NCI-H1105 treated with DMSO at 0.1 percent for 48 hours (cell line): Measurements from ENCODE around the gene TSPAN33.

Source experiments
- DNase-seq: peaks from one replicate; lab custom pipeline; 2025; lab: John Stamatoyannopoulos, UW

The TSPAN33 gene

GRCh38 chr7:129136887-129137642, 7.4 kb upstream of the TSPAN33 start:
- DNase-seq = no peak

DNA sequence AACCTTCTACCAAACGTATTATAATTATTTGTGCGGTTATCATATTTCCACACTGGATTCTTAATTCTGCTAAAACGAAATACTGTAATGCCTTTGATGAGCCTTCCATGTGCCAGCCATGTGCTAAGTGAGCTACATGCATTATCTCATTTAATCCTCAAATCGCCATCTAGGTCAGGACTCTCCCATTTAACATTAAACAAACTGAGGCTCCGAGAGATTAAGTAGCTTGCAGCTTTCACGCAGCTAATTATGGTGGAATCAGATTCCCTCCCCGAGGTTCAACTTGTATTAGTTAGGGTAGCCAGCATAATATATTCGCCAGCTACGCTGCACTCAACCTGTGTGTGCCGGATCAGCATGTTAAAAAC, 798 bp upstream of the TSPAN33 start:
- no peak for DNase-seq

- DNase-seq = no peak
Measured at GRCh38 chr7:129144834-129145668, 544 bp downstream of the TSPAN33 start.

DNA sequence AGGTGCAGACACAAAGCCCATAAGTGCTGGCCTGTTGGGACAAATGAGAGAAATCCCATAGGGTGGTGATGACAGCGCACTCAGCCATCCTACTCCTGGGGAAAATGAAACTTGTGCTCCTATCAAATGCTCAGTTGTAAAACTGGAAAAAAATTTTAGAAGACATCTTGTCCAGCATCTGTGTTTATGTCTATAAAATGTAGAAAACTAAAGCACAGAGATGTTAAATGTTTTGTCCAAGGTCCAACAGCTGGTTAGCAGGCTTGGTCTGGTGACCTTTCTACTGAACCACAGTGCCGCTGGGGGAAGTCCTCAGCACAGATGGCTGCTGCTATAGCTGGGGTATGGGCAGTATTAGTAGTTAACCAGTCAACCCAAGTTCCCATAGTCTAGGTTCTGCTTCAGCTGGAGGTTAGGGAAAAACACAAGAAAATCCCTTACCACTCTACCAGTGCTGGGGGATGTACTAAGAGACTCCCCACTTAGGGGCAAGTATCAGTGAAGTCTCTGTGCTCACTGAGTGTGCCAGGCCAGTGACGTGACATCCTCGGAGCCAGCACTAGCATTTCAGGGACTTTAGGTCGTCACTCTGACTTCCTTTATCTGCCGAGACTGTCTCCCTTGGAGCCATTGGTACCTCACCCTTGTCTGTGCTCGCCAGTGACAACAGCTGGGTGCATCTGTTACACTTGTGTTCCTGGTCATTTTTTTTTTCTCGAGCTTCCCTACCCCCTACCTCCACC, 1.9 kb downstream of the TSPAN33 start:
- DNase-seq = no peak

DNA sequence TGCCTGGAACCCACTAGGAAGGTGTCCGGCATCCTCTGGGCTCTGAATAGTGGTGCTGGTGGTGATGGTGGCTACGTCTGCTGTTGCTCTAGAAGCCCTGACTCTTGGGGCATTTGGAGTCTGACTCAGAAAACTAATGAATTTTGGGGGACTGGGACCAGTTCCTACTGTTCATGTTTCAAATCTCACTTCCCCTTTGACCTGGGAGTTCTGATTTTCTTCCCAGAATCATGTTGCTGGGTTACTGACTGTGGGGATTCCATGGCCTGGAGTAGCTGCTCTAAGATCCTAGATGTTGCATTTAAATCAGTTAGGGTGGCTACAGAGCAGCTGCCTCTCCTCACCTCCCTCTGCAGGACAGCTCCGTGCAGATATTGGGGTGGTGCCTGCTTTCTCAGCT, 3.2 kb downstream of the TSPAN33 start:
- DNase-seq = no peak

GRCh38 chr7:129149511-129149910, 5.0 kb downstream of the TSPAN33 start:
- DNase-seq = no peak

- no peak for DNase-seq
Measured at GRCh38 chr7:129150199-129150996, 5.9 kb downstream of the TSPAN33 start.

DNA sequence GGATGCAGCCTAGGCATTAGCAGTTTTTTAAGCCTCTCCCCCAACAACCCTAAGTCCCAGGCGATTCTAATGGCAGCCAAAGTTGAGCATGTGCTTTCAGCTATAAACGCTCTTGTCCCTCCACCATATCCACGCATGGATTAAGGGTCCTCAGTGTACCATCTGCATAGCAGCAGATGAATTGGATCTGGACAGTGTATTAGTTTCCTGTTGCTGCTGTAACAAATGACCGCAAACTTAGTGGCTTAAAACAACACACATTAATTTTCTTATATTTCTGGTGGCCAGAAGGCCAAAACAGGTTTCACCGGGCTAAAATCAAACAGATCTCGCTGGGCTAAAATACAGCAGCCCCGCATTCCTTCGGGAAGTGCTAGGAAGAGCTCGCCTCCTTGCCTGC, 13.1 kb downstream of the TSPAN33 start:
- no peak for DNase-seq

- DNase-seq = no peak
Measured at GRCh38 chr7:129159539-129159938, 15.0 kb downstream of the TSPAN33 start.

DNA sequence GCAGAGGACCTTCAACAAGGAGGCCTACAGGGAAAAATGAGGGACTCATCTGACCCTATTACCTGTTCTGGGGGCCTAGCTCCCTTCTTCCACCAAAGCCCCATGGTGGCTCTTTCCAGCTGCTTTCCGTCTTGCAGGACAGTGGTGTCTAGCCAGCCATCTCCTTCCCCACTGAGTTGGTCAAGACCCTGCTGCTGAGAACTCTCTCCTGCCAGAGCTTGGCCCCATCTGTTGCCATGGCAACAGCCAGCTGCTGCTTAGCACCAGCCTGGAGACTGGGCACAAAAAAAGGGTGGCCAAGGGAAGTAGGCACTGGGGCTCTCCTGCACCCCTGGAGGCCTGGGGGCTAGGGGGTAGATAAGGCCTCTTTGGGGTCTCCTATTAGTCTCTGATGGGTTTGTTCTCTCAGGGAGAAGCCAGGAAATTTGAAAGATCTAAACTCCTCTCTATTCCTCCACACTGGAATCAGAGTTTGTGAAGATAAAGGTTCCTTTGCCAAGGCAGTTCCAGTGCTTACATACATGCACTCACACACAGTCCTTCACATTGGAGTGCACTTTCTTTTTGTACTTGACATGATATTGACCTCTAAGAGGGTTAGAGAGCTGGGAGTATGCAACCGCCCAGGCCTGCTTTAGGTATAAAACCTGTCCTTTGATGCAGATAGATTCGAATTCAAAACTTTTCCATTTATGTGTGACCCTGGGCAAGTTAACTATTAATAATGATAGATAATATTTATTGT, 15.8 kb downstream of the TSPAN33 start:
- peak; percentile 63 for DNase-seq

- DNase-seq = no peak
Measured at GRCh38 chr7:129161524-129162225, 17.2 kb downstream of the TSPAN33 start.

GRCh38 chr7:129162732-129163131, 18.2 kb downstream of the TSPAN33 start:
- no peak for DNase-seq

DNA sequence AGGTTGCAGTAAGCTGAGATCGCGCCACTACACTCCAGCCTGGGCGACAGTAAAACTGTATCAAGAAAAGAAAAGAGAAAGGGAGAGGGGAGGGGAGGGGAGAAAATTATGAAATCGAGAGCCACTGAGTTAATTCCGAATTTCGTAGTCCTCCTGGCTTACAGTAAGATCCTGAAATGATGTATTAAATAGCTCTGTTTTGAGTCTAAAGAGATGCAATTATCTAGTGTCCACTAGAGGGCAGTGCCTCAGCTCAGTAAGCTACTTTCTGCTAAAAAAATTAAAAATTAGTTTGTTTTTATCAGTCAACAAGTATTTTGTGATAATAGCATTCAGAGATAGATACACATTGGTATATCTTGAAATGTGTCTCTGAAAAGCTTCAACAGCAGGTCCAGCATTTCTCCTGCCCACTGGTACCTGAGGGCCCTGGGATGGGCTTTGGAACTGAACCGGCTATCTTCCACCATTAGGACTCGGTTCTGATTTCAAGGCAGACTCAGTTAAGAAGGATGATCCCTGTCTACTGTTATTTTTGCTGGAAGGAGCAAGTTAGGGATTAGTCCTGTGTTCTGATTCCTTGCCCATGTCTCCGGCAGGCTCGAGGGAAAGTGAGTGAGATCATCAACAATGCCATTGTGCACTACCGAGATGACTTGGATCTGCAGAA, 19.5 kb downstream of the TSPAN33 start:
- peak; percentile 49 for DNase-seq

DNA sequence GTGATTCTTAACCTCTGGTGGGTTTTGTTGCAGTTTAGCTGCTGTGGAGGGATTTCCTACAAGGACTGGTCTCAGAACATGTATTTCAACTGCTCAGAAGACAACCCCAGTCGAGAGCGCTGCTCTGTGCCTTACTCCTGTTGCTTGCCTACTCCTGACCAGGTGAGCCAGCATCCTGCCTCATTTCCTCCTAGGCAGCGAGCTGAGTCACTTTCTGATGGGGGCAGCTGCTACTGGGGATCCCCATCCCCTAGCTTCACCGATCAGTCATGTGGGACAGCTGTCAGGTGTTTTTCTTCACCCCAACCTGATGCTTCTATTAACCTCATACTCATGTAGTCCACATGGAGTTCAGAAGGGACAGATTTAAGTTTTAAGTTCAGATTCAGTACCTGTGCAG, 22.2 kb downstream of the TSPAN33 start:
- no peak for DNase-seq

DNA sequence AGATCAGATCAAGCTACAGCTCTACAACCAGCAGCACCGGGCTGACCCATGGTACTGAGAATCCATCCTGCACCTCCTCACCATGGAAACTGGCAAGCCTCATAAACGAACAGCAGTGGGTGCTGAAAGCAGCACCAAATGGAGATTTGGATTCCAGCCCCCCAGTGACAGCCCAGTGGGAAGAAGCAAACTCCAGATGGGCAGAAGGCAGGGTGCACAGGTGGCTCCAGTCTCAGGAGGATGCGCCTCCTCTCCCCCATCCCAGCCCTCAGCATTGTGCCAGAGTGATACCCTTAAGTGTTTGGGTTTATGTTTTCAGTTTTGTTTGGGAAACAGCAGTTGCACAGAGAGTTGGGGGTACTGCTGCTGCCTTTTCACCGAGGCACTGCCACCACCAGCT, 23.3 kb downstream of the TSPAN33 start:
- no peak for DNase-seq

DNA sequence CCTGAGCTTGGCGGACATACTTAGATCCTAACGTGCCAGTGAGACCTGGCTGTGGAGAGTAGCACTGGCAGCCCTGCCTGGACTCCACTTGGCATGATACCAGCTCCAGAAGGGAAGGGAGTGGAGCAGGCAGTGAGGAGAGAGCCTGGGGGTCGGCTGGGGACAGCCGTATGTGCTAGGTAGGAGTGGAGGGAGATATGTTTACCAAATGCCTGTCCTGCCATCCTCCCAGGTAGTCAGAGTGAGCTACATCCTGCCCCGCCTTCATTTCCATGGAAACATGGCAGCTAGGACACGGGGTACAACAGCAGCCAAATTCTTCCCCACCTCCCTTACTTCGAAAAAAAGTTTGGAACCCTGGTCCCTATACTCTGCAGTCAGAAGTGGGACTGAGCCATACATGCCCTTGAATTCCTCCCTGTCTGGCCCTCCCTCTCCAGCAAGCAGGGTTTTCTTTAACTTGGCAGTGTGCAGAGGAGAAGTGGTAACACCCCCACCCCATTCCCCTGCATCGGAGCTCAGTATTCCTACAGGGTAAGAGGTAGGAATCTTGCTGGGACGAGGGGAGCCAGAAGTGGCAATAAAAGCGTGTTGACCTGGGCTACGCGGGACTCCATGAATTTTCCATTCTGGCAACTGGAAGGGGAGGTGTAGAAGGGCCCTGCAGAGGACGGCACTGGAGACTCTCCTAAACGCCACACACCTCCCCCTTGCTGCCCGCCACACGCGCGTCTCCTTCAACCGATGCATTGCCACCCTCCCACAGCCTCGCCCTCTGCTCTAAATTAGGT, 23.9 kb downstream of the TSPAN33 start:
- DNase-seq = peak; percentile 55

GRCh38 chr7:129169171-129169671, 24.7 kb downstream of the TSPAN33 start:
- peak; percentile 47 for DNase-seq

- no peak for DNase-seq
Measured at GRCh38 chr7:129169686-129170440, 25.4 kb downstream of the TSPAN33 start.
